ENCODE data around the gene MRPL3.
A peak's percentile ranks its signal among the peaks of the same experiment; 100 is the strongest.

MRPL3 gene

DNA sequence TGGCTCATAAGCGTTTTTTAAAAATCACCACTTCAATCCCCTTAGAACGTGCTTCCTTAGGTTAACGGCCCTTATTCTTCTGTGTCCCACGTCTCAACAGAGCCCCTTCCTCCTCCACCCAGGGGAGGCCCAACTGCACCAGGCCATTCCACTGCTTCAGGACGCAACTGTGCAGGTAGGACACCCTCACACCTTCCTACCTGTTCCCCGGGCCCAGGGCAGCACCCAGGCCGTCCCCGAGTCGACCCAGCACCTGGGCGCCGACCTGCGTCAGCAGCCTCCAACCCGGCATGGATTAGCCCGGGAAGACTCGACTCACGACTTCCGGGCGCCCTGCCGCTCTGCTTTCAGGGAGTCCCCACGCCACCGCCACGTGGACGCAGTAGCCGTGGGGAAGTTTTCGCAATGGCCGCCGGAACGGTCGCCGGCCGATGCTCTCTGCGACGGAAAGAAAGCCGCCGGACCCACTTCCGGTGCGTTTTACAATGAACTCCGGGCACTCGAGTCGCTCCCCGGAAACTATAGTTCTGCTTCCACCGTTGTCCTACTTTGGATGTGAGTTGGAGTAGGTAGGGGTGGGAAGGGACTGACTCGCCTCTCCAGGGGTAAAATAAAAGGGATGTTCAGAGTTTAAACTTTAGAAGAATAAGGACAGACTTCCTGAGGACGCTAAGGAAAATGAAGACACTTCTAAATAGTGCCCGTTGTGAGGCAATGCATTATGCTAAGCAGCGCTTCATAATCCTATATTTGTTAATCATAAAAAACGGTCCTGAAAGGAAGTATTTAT is at the start of gene MRPL3:
Gene MRPL3 (minus strand): TSS at position 442 of the 790 bp plus-strand sequence. CDS start 150 bp downstream, at position 292.
- DNase-seq (ENCODE audit: low spot score) = peak; percentile 85
- TF ChIP-seq, protein P1, sequence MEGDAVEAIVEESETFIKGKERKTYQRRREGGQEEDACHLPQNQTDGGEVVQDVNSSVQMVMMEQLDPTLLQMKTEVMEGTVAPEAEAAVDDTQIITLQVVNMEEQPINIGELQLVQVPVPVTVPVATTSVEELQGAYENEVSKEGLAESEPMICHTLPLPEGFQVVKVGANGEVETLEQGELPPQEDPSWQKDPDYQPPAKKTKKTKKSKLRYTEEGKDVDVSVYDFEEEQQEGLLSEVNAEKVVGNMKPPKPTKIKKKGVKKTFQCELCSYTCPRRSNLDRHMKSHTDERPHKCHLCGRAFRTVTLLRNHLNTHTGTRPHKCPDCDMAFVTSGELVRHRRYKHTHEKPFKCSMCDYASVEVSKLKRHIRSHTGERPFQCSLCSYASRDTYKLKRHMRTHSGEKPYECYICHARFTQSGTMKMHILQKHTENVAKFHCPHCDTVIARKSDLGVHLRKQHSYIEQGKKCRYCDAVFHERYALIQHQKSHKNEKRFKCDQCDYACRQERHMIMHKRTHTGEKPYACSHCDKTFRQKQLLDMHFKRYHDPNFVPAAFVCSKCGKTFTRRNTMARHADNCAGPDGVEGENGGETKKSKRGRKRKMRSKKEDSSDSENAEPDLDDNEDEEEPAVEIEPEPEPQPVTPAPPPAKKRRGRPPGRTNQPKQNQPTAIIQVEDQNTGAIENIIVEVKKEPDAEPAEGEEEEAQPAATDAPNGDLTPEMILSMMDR (IDR thresholded peaks at IDR 0.05; ENCODE audit: borderline replicate concordance, control extremely low read depth, extremely low read depth, insufficient read depth, missing control alignments) = no peak
- in situ Hi-C loops (cut with MboI; ENCODE audit: low sequenced_read_pairs, unreplicated experiment) = no loop called here

DNA sequence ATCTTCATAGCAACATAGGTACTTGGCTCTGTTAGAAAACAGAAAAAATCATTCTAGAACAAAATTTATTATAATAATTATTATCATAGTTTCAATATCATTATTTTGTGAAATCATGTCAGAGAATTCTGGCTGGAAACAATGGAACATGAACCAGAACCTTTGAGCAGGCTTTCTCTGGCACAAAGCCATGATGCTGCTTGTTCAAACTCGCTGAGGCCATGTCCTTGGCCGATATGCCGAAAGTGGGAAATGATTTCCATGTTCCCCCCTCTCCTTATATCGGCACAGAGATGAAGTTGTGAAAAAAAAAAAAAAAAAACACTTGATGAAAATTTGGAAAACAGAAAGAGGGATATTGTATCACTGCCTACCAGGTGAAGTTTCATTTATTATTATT is 49.0 kb upstream of the MRPL3 start:
- TF ChIP-seq, protein P1 (IDR thresholded peaks at IDR 0.05; ENCODE audit: borderline replicate concordance, control extremely low read depth, extremely low read depth, insufficient read depth, missing control alignments) = no peak
- no peak for DNase-seq (ENCODE audit: low spot score)
- in situ Hi-C loops (cut with MboI; ENCODE audit: low sequenced_read_pairs, unreplicated experiment) = no loop called here

DNA sequence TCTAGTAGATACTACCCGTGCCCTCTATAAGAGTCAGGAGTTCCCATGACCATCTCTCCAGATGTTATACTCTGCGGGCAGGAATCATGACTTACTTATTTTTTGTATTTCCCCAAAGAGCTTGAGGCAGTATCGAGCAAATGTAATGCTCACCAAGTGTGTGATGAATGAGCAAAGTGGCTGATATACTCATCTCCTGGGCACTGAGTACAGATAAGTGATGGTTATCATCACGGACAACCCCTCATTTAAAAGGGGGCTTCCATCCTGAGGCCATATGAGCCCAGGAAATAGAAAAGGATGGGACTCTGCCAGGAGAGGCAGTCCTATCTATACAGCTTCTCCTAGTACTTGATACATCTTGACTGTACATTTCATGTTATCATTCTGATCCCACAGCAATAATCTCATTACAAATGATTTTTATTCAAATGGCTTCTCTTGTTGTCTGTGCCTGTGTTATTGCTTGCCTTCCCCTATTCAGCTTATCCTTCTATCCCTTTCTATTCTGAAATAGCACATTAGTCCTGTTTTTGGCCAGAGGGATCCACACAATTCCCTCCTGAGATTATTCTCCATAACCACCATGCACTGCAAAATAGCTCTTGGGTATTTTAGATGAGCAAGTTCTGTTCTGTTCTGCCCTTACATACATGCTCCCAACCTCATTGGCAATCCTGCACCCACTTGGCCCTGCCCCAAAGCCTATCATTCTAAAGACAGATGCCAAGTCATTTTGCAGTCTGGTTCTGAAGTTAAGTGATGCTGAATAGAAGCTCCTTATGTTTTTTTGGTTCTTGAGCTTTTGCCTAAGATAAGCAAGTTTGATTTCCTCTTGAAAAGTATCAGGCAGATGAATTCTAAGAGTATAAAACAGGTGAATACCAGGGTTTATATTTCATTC is 48.0 kb upstream of the MRPL3 start:
- no peak for DNase-seq (ENCODE audit: low spot score)

DNA sequence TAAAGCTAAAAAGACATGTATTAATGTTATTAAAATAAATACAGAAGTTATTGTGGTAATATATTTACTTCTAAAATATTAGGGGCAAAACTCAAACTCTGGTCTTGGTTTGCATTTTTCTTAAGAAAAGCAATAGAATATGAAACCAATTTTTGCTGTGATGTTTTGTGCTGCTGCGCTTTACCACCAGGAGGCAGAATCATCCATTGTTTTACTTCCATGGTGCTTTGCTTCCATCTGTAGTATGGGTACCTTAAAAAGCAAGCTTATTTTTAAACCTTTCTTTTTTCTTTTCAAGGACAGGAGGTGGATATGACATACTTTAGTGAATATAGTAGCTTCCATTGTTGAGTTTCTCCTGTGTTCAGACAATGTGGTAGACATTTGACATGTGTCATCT is 46.6 kb upstream of the MRPL3 start:
- DNase-seq (ENCODE audit: low spot score) = no peak
- in situ Hi-C loops (cut with MboI; ENCODE audit: low sequenced_read_pairs, unreplicated experiment) = loop anchor here (10.0 kb wide), 1 partner anchor 485 kb away; the partner anchor contains the start of gene CPNE4
- TF ChIP-seq, protein P1 (IDR thresholded peaks at IDR 0.05; ENCODE audit: borderline replicate concordance, control extremely low read depth, extremely low read depth, insufficient read depth, missing control alignments) = peak; percentile 33

More for the DNA sequence above, 48.0 kb upstream of the MRPL3 start:
- in situ Hi-C loops (cut with MboI; ENCODE audit: low sequenced_read_pairs, unreplicated experiment) = no loop called here
- TF ChIP-seq, protein P1 (IDR thresholded peaks at IDR 0.05; ENCODE audit: borderline replicate concordance, control extremely low read depth, extremely low read depth, insufficient read depth, missing control alignments) = no peak

DNA sequence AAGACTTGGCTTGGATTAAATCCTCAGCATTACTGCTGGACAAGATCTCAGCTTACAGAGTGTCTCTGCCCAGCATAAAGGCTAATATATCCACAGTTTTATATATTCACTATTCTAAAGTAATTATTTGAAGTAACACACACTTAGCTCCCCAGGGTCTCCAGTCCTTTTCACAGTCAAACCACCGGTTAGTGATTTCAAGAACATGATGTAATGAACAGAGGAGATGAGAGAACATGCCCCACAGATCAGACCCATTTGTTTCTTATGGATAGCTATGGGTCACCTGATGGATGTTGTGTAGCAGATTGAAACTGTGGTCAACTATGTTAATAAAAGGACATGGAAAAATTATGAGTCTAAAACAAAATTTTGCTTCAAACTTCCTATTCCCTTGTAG is 44.8 kb upstream of the MRPL3 start:
- no peak for DNase-seq (ENCODE audit: low spot score)
- in situ Hi-C loops (cut with MboI; ENCODE audit: low sequenced_read_pairs, unreplicated experiment) = loop anchor here (10.0 kb wide), 1 partner anchor 487 kb away; the partner anchor contains the start of gene CPNE4
- TF ChIP-seq, protein P1 (IDR thresholded peaks at IDR 0.05; ENCODE audit: borderline replicate concordance, control extremely low read depth, extremely low read depth, insufficient read depth, missing control alignments) = no peak

DNA sequence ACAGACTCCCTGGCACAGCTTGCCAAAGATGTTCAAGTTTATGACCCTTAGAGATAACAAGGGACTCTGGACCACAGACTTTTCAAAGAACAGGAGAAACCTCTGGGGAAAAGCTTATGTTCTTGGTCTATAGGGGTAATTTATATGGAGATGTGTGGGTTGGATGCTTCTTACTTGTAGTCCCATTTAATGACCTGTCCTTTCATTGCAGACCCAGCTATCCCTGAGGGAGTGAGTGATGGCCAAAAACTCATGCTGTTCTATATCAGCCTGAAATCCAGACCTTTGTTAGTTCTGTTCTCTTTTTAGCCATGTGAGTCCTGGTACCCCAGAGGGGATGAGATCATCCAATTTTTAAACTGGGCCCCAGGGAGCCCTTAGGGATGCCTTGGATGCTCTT is 43.7 kb upstream of the MRPL3 start:
- in situ Hi-C loops (cut with MboI; ENCODE audit: low sequenced_read_pairs, unreplicated experiment) = loop anchor here (10.0 kb wide), 1 partner anchor 488 kb away; the partner anchor contains the start of gene CPNE4
- TF ChIP-seq, protein P1 (IDR thresholded peaks at IDR 0.05; ENCODE audit: borderline replicate concordance, control extremely low read depth, extremely low read depth, insufficient read depth, missing control alignments) = no peak

More for the DNA sequence above, 43.7 kb upstream of the MRPL3 start:
- DNase-seq (ENCODE audit: low spot score) = no peak
